Endothelial cell of umbilical vein (primary cell): ENCODE data around the gene OSBPL8. TPM values are rescaled to one million over a fixed set of nuclear protein-coding genes. Genes with fewer than 3 reads are reported as not detected.

Source experiments
- BruUV-seq: library from RNA; stranded (reverse); fragments of 400-500 nt; replicated peaks from 2 replicates; lab custom pipeline; 2021; lab: Mats Ljungman, UMichigan
- CTCF ChIA-PET: fragments of 300-600, 350-600 bp; sonication (Branson Sonifier 250); formaldehyde crosslinking; loops from one replicate; lab custom pipeline; 2021; ENCODE audit warnings: antibody characterized with exemption, inconsistent platforms; lab: Charles Lee
- POLR2A ChIA-PET: fragments of 300-600, 350-600 bp; sonication (Branson Sonifier 250); formaldehyde crosslinking; loops from one replicate; lab custom pipeline; 2021; ENCODE audit warnings: antibody characterized with exemption, inconsistent platforms; lab: Charles Lee
- DNase-seq: peaks from one replicate; pipeline ENCODE4 v3.0.0-alpha.2; 2011; ENCODE audit warnings: low read depth, low spot score
- FAIRE-seq: peaks from 2 replicates; lab custom pipeline; 2011; peaks lifted over from hg19 to GRCh38; lab: Jason Lieb, UNC
- H2AFZ ChIP-seq: 2 replicates; pipeline ENCODE4 v1.6.0; 2012; ENCODE audit warnings: low read depth, low read length, control low read depth, inconsistent platforms
- H3K27ac ChIP-seq: 2 replicates; pipeline ENCODE4 v1.5.1; 2011; ENCODE audit warnings: low read depth, mild to moderate bottlenecking, control low read depth, low read length, moderate library complexity; ENCODE audit not compliant: insufficient read depth
- H3K27me3 ChIP-seq, 2 experiments: 2 replicates each; pipeline versions ENCODE4 v1.6.0 to v1.6.1; 2011; ENCODE audit warnings: low read length in 2 of 2, mixed read lengths in 1 of 2; ENCODE audit not compliant: control insufficient read depth in 2 of 2, insufficient read depth in 2 of 2
- H3K36me3 ChIP-seq, 2 experiments: 2 replicates in 1 of 2; 3 replicates in 1 of 2; pipeline ENCODE4 v1.5.1; 2011; ENCODE audit warnings: low read length in 2 of 2, mild to moderate bottlenecking in 1 of 2, moderate library complexity in 1 of 2; ENCODE audit not compliant: control insufficient read depth in 2 of 2, insufficient read depth in 2 of 2; ENCODE audit errors: extremely low read depth in 1 of 2
- H3K4me1 ChIP-seq: 3 replicates; pipeline ENCODE4 v1.5.1; 2011; ENCODE audit warnings: mild to moderate bottlenecking, low read length; ENCODE audit not compliant: control insufficient read depth, insufficient read depth; ENCODE audit errors: extremely low read depth
- H3K4me2 ChIP-seq: 2 replicates; pipeline ENCODE4 v1.6.1; 2011; ENCODE audit warnings: low read length, control low read depth, mixed read lengths; ENCODE audit not compliant: insufficient read depth
- H3K4me3 ChIP-seq, 3 experiments: fragments of 200-600 bp in 1 of 3; sonication (generic), shearing (Covaris generic) in 1 of 3; replicated peaks in 1 of 3; 2 replicates each; pipeline ENCODE4 v1.5.1; 2011 to 2016; ENCODE audit warnings: control low read depth in 3 of 3, low read length in 3 of 3, mild to moderate bottlenecking in 2 of 3, inconsistent platforms in 1 of 3, low read depth in 1 of 3, moderate library complexity in 1 of 3; ENCODE audit not compliant: insufficient read depth in 1 of 3
- H3K79me2 ChIP-seq: 2 replicates; pipeline ENCODE4 v1.6.0; 2012; ENCODE audit warnings: low read length, inconsistent platforms; ENCODE audit not compliant: control insufficient read depth, insufficient read depth
- H3K9ac ChIP-seq: replicated peaks from 2 replicates; pipeline ENCODE3; 2011; ENCODE audit warnings: low read length, control low read depth; ENCODE audit not compliant: insufficient read depth; ENCODE audit errors: extremely low read depth
- H3K9me1 ChIP-seq: replicated peaks from 3 replicates; pipeline ENCODE4 v1.6.0; 2011; ENCODE audit warnings: mild to moderate bottlenecking, low read length; ENCODE audit not compliant: control insufficient read depth, insufficient read depth; ENCODE audit errors: extremely low read depth
- H3K9me3 ChIP-seq: replicated peaks from 2 replicates; pipeline ENCODE4 v1.5.1; 2012; ENCODE audit warnings: low read length, inconsistent platforms; ENCODE audit not compliant: control insufficient read depth, insufficient read depth
- H4K20me1 ChIP-seq: replicated peaks from 2 replicates; pipeline ENCODE3; 2011; ENCODE audit warnings: mild to moderate bottlenecking, low read length; ENCODE audit not compliant: control insufficient read depth, insufficient read depth; ENCODE audit errors: extremely low read depth
- CTCF ChIP-seq, 2 donors: IDR thresholded peaks; 1 replicate in 1 of 2; 2 replicates in 1 of 2; pipeline ENCODE4 v1.5.1; 2011; ENCODE audit warnings: low read length in 2 of 2, mild to moderate bottlenecking in 2 of 2, moderate library complexity in 2 of 2, control low read depth in 1 of 2, inconsistent platforms in 1 of 2, low read depth in 1 of 2; ENCODE audit not compliant: insufficient read depth in 1 of 2; ENCODE audit errors: extremely low read depth in 1 of 2
- EZH2 ChIP-seq: IDR thresholded peaks from 2 replicates; pipeline ENCODE4 v1.6.1; 2012; ENCODE audit warnings: borderline replicate concordance, low read depth, mild to moderate bottlenecking, moderate library complexity, low read length, inconsistent platforms; ENCODE audit not compliant: severe bottlenecking
- FOS ChIP-seq: IDR thresholded peaks from 2 replicates; pipeline ENCODE4 v1.6.1; 2011; ENCODE audit warnings: mild to moderate bottlenecking, low read length, moderate library complexity, borderline replicate concordance; ENCODE audit not compliant: insufficient read depth
- GATA2 ChIP-seq: IDR thresholded peaks from 2 replicates; pipeline ENCODE4 v1.7.0; 2011; ENCODE audit warnings: low read depth, mild to moderate bottlenecking, moderate library complexity, mixed read lengths, low read length; ENCODE audit not compliant: insufficient read length, insufficient read depth
- JUN ChIP-seq: IDR thresholded peaks from 2 replicates; pipeline ENCODE4 v1.6.1; 2011; ENCODE audit warnings: borderline replicate concordance, low read depth; ENCODE audit not compliant: insufficient read length, insufficient read depth
- MAX ChIP-seq: IDR thresholded peaks from 2 replicates; pipeline ENCODE4 v1.6.1; 2011; ENCODE audit not compliant: insufficient read depth, insufficient read length
- MYC ChIP-seq: IDR thresholded peaks from one replicate; pipeline ENCODE4 v1.6.1; 2011; ENCODE audit warnings: mild to moderate bottlenecking, low read depth, low read length
- POLR2A ChIP-seq: IDR thresholded peaks from 2 replicates; pipeline ENCODE4 v1.6.1; 2012; ENCODE audit warnings: low read depth, mild to moderate bottlenecking, control low read depth, low read length
- POLR2AphosphoS5 ChIP-seq: IDR thresholded peaks from 2 replicates; pipeline ENCODE4 v1.6.1; 2012; ENCODE audit warnings: low read depth, mild to moderate bottlenecking, control low read depth, low read length, moderate library complexity; ENCODE audit not compliant: insufficient read depth
- dilution Hi-C: fragments of 300-500 bp; cut with MboI; formaldehyde crosslinking; loops from one replicate; pipeline ENCODE4 v1.15.0; 2019; ENCODE audit warnings: low sequenced_read_pairs; ENCODE audit not compliant: extremely low pct_ligation_motif_present
- intact Hi-C: fragments of 100-400 bp; cut with micrococcal nuclease; formaldehyde crosslinking; loops from one replicate; pipeline ENCODE4 v1.10.0; 2022
- polyA plus RNA-seq, 4 experiments: library from polyadenylated mRNA; depleted of rRNA in 3 of 4; stranded (reverse) in 3 of 4; unstranded in 1 of 4; fragments of >200 nt; gene quantifications; 2 replicates each; pipeline versions ENCODE4 v1.2.1 to v1.2.3, GENCODE V29; 2011 to 2012; ENCODE audit warnings: missing spikeins in 1 of 4
- total RNA-seq: library from RNA; stranded (reverse); gene quantifications from 2 replicates; pipeline ENCODE4 v1.2.3, GENCODE V29; 2021

OSBPL8 gene
- total and polyA plus RNA-seq, 2 donors (not counting 3 experiments of a cell fraction or from before 2014, with no cell fraction given), result 10.3 to 47.6 TPM

GRCh38 chr12:76532520-76532919, 27.1 kb downstream of the OSBPL8 start:
- no peaks in the 10 kb centered on the region for H3K27me3 ChIP-seq
- H3K9me1 ChIP-seq, result no peaks in the 10 kb centered on the region
- ChIA-PET CTCF (no interaction called here), POLR2A (no interaction called here)
- no TSS peak for BruUV-seq
- no peak overlapping the region for H3K27ac ChIP-seq
- no peak for DNase-seq
- TF ChIP-seq GATA2 (no peak), CTCF (IDR thresholded peaks at IDR 0.05; ENCODE audit: extremely low read depth in 1 of 2, insufficient read depth in 1 of 2, low read depth in 1 of 2, low read length in 2 of 2) (no peak), POLR2A (no peak), MYC (no peak), EZH2 (no peak), MAX (no peak), JUN (no peak), POLR2AphosphoS5 (no peak), FOS (no peak)
- no peak overlapping the region for H3K4me2 ChIP-seq
- intact Hi-C loops, result no loop called here
- H3K4me3 ChIP-seq, result no peak overlapping the region
- H3K9me3 ChIP-seq, result no peaks in the 10 kb centered on the region
- H2AFZ ChIP-seq, result no peak overlapping the region
- no peak for FAIRE-seq
- peaks cover 4% of the 10 kb centered on the region for H3K79me2 ChIP-seq
- H3K9ac ChIP-seq, result no peak overlapping the region
- no peaks in the 10 kb centered on the region for H4K20me1 ChIP-seq
- dilution Hi-C loops, result no loop called here
- H3K36me3 ChIP-seq, result no peaks in the 10 kb centered on the region
- no peaks in the 10 kb centered on the region for H3K4me1 ChIP-seq
